Measurements from ENCODE around the gene SMYD4.

- peak in 1 of 11 experiments; percentile 6 for TF ChIP-seq CTCF (IDR thresholded peaks at IDR 0.05 in 8 of 11, conservative IDR thresholded peaks at IDR 0.05 in 3 of 11)
- TF ChIP-seq POLR2A (IDR thresholded peaks at IDR 0.05), result no peak
Measured at GRCh38 chr17:1803280-1803679, 26.4 kb downstream of the SMYD4 start.

Data from spleen (tissue), 7 donors.